ENCODE measurements around the gene SH3GLB2.

DNA sequence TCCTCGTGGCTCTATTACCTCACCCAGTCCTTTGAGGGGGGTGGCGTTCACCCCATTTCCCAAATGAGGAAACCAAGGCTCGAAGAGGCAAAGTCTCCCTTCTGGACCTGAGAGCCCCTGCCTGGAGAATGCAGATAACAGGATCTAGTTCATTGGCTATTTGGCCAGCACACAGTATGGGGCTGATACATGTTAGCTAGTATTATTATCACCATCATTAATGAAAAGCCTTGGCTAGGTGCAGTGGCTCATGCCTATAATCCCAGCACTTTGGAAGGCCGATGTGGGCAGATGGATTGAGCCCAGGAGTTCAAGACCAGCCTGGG is 4.3 kb downstream of the SH3GLB2 start:
- no peak for TF ChIP-seq EZH2 (IDR thresholded peaks at IDR 0.05; ENCODE audit: low read depth)
- no peak for TF ChIP-seq CTCF (conservative IDR thresholded peaks at IDR 0.05)

Measured in PC-9 (cell line).